ENCODE data around the gene INSIG1. TPM values are rescaled to one million over a fixed set of nuclear protein-coding genes. Genes with fewer than 3 reads are reported as not detected.

INSIG1 gene
- total RNA-seq, 1 experiment from 2014 or later, result 36.4 TPM

- no peak overlapping the region for H3K27ac ChIP-seq
- H3K27me3 ChIP-seq (replicated peaks), result no peaks in the 10 kb centered on the region
- H3K36me3 ChIP-seq, result 0 out of 2 replicates have a peak, but pooled peaks cover 3% of the 10 kb centered on the region
- peaks cover 4% of the 10 kb centered on the region for H3K9me3 ChIP-seq (replicated peaks)
- DNase-seq (ENCODE audit: low read depth in 1 of 2, low spot score in 2 of 2), result no peak
- peaks cover 35% of the 10 kb centered on the region for H3K4me1 ChIP-seq (replicated peaks)
- H3K4me3 ChIP-seq, result no peak overlapping the region
These were observed 2.2 kb upstream of the INSIG1 start for GRCh38 chr7:155295511-155295910.

GRCh38 chr7:155296006-155296787 is 1.5 kb upstream of the INSIG1 start:
- Histone ChIP-seq H3K27ac (peak overlapping the region; percentile 91), H3K36me3 (0 out of 2 replicates have a peak, but pooled peaks cover 3% of the 10 kb centered on the region), H3K9me3 (replicated peaks) (peaks cover 4% of the 10 kb centered on the region), H3K4me3 (peak overlapping the region; percentile 81), H3K27me3 (replicated peaks) (no peaks in the 10 kb centered on the region), H3K4me1 (replicated peaks) (peaks cover 30% of the 10 kb centered on the region)
- no peak for DNase-seq (ENCODE audit: low read depth in 1 of 2, low spot score in 2 of 2)

DNA sequence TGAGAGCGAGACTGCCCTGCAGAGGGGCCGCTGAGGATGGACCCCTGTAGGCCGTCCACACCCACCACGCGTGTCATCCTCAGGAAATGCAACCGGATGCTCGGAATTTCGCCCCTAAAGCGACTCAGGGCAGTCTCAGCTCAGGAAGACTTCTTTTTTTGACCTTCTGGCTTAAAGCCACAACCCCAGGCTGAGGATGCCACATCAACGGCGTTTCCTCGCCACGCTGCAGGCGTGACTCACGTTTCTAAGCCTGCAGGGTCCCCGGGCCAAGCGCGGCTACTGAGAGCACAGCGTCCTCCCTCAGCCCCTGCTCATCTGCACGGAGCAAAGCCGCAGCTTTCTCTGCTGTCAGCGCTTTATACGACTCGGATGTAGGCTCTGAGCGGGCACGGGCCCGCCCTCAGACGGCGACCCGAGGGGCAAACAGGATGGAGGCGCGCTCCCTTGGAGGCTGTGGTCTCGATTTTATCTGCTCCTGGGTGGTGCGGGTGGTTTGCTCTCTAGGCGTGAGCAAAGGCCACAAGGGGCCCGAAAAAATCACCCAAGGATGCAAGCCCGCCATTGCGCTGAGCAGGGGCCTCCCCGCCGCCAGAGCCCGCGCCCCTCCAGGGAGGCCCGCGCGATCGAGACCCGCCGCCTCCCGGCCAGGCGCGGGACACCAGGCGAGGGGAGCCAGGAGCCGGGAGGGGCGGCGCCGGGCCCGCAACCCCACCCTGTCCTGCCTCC is 726 bp upstream of the INSIG1 start:
- Histone ChIP-seq H3K36me3 (0 out of 2 replicates have a peak, but pooled peaks cover 3% of the 10 kb centered on the region), H3K9me3 (replicated peaks) (peaks cover 4% of the 10 kb centered on the region), H3K4me3 (peak overlapping the region; percentile 81), H3K27ac (peak overlapping the region; percentile 91), H3K4me1 (replicated peaks) (peaks cover 27% of the 10 kb centered on the region), H3K27me3 (replicated peaks) (no peaks in the 10 kb centered on the region)
- peak; percentile 73 to 76 for DNase-seq (ENCODE audit: low read depth in 1 of 2, low spot score in 2 of 2)

DNA sequence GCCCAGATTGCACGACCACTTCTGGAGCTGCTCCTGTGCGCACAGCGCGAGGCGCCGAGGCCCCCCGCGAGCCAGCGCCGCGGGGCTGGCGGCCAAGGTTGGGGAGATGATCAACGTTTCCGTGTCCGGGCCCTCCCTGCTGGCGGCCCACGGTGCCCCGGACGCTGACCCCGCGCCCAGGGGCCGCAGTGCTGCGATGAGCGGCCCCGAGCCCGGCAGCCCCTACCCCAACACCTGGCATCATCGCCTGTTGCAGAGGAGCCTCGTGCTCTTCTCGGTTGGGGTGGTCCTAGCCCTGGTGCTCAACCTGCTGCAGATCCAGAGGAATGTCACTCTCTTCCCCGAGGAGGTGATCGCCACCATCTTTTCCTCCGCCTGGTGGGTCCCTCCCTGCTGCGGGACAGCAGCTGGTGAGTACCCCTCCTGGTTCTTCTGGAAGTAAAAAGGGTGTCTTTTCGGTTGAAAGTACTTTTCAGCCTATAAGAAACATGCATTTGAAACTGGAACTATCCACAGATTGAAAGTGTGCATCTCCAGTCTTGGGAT is 683 bp downstream of the INSIG1 start:
- DNase-seq (ENCODE audit: low read depth in 1 of 2, low spot score in 2 of 2), result no peak
- Histone ChIP-seq H3K4me1 (replicated peaks) (peaks cover 27% of the 10 kb centered on the region), H3K36me3 (0 out of 2 replicates have a peak, but pooled peaks cover 3% of the 10 kb centered on the region), H3K27ac (peak overlapping the region; percentile 91), H3K9me3 (replicated peaks) (peaks cover 4% of the 10 kb centered on the region), H3K27me3 (replicated peaks) (no peaks in the 10 kb centered on the region), H3K4me3 (peak overlapping the region; percentile 81)

GRCh38 chr7:155298834-155299534 is 1.3 kb downstream of the INSIG1 start:
- peak; percentile 80 to 88 for DNase-seq (ENCODE audit: low read depth in 1 of 2, low spot score in 2 of 2)
- H3K27ac ChIP-seq, result peak overlapping the region; percentile 12; the same call in 1 of the 2 replicates
- peak overlapping the region; percentile 81 for H3K4me3 ChIP-seq
- peaks cover 3% of the 10 kb centered on the region; the same call in 1 of the 2 replicates for H3K36me3 ChIP-seq
- no peaks in the 10 kb centered on the region for H3K27me3 ChIP-seq (replicated peaks)
- H3K4me1 ChIP-seq (replicated peaks), result peaks cover 27% of the 10 kb centered on the region
- peaks cover 4% of the 10 kb centered on the region for H3K9me3 ChIP-seq (replicated peaks)

- no peak for DNase-seq (ENCODE audit: low read depth in 1 of 2, low spot score in 2 of 2)
- H3K4me3 ChIP-seq, result peak overlapping the region; percentile 81
- H3K36me3 ChIP-seq, result peaks cover 10% of the 10 kb centered on the region; the same call in 1 of the 2 replicates
- H3K4me1 ChIP-seq (replicated peaks), result peaks cover 27% of the 10 kb centered on the region
- peak overlapping the region; percentile 12; the same call in 1 of the 2 replicates for H3K27ac ChIP-seq
- peaks cover 4% of the 10 kb centered on the region for H3K9me3 ChIP-seq (replicated peaks)
- H3K27me3 ChIP-seq (replicated peaks), result no peaks in the 10 kb centered on the region
These were observed 2.0 kb downstream of the INSIG1 start for GRCh38 chr7:155299535-155300202.

GRCh38 chr7:155300641-155301452 is 3.2 kb downstream of the INSIG1 start:
- peaks cover 10% of the 10 kb centered on the region; the same call in 1 of the 2 replicates for H3K36me3 ChIP-seq
- H3K4me3 ChIP-seq, result no peak overlapping the region
- H3K27ac ChIP-seq, result no peak overlapping the region
- H3K27me3 ChIP-seq (replicated peaks), result no peaks in the 10 kb centered on the region
- peaks cover 4% of the 10 kb centered on the region for H3K9me3 ChIP-seq (replicated peaks)
- peaks cover 27% of the 10 kb centered on the region for H3K4me1 ChIP-seq (replicated peaks)
- DNase-seq (ENCODE audit: low read depth in 1 of 2, low spot score in 2 of 2), result no peak

DNA sequence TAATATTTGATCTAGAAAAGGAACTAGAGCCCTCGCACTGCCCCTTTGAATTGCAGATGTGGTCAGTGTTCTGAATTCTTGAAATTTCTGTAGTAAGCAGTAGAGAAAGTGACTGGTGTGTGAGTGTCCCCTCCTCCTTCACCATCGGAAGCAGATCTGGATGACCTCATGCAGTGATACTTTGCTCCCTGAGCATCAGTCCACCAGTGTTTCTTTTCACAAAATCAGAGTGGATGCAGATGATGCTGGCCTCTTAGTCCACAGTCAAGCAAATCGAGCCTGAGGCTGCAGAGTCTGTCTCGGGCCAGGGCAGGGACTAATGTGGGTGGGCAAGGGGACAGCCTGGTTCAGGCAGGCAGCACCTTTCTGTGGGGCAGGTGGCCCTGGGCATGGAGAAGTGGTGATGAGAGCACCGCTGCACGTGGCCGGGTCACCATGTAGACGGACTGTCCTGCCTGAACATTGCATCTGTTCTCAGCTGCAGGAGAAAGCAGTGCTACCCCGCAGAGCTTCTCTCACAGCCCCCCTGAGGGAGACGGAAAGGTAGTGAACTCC is 5.4 kb downstream of the INSIG1 start:
- Histone ChIP-seq H3K36me3 (peaks cover 15% of the 10 kb centered on the region), H3K9me3 (replicated peaks) (no peaks in the 10 kb centered on the region; the same call in 1 of the 2 replicates), H3K27me3 (replicated peaks) (no peaks in the 10 kb centered on the region), H3K4me1 (replicated peaks) (peaks cover 13% of the 10 kb centered on the region), H3K4me3 (no peak overlapping the region), H3K27ac (no peak overlapping the region)
- DNase-seq (ENCODE audit: low read depth in 1 of 2, low spot score in 2 of 2), result no peak

- no peak overlapping the region for H3K27ac ChIP-seq
These were observed 6.2 kb downstream of the INSIG1 start for GRCh38 chr7:155303897-155304296.

DNA sequence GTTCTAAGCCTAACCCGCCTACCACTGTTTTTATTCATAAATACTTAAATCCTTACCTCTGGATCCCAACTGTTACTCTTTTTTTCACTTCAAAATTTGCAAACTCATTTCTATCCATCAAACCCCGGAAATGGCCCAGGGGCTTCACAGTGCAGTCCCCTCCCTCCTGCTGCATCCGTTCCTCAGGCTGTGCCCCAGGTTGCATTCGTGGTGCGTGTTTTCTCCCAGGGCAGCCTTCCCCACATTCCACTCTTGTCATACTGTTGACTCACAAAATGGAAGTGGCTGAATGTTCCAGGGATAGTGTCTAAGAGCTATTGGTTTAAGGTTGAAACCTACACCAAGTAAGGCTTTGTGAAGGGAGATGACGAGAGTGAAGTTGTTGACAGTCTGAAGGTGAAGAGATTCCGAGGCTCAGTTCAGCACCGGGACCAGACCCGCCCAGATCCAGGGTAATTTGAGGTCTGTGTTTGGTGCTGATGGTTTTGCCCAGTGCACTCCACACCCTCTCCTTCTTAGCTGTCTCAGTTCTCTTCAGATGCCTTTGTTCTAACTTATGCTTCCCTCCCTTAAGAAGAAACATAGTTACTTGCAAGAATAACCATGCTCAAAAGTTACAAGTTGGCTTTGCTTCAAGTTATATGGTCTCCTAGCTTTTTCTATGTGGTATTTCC is 7.7 kb downstream of the INSIG1 start:
- Histone ChIP-seq H3K4me1 (replicated peaks) (no peaks in the 10 kb centered on the region), H3K27me3 (replicated peaks) (no peaks in the 10 kb centered on the region), H3K4me3 (no peak overlapping the region), H3K36me3 (peaks cover 19% of the 10 kb centered on the region), H3K27ac (no peak overlapping the region), H3K9me3 (replicated peaks) (no peaks in the 10 kb centered on the region)
- no peak for DNase-seq (ENCODE audit: low read depth in 1 of 2, low spot score in 2 of 2)

More at GRCh38 chr7:155303897-155304296, 6.2 kb downstream of the INSIG1 start:
- peaks cover 7% of the 10 kb centered on the region for H3K4me1 ChIP-seq (replicated peaks)
- DNase-seq (ENCODE audit: low read depth in 1 of 2, low spot score in 2 of 2), result no peak
- peaks cover 17% of the 10 kb centered on the region for H3K36me3 ChIP-seq
- no peaks in the 10 kb centered on the region for H3K9me3 ChIP-seq (replicated peaks)
- no peak overlapping the region for H3K4me3 ChIP-seq
- H3K27me3 ChIP-seq (replicated peaks), result no peaks in the 10 kb centered on the region

DNA sequence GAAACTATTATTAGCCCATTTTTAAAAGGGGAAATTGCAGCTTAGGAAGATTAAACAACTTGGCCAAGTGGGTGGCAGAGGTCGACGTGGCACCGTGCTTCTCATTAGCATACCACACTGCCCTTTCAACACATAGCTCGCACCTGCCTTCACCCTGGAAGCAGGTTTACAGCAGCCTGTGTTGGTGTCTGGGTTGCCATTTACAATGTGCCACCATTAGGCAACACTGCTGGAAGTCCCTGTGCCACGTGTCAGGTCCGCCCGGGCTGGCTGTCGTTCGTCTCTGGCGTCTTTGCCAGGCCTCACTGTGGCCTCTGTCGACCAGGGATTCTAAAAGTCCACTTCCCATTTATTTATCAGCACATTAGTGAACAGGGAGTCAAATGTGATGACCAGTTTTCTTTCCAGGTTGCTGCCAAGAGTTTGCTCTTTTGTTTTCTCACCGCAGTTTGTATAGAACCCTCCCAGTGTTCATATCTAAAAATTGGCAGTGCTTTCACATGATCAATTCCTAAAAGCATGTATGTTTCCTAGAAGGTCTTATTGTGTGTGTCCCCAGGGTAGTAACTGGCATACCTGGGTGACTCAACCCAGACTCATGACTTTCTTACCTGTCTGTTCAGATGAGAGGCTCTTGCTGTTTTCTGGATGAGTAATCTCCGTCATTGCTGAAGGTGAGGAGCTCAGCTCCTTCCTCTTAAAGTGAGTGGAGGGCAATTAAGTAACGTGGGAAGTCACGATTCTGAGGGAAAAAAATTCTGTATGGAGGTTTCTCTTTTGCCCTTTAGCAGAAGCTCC is 9.2 kb downstream of the INSIG1 start:
- no peak for DNase-seq (ENCODE audit: low read depth in 1 of 2, low spot score in 2 of 2)
- Histone ChIP-seq H3K9me3 (replicated peaks) (no peaks in the 10 kb centered on the region), H3K27ac (no peak overlapping the region), H3K27me3 (replicated peaks) (no peaks in the 10 kb centered on the region), H3K4me3 (no peak overlapping the region), H3K4me1 (replicated peaks) (no peaks in the 10 kb centered on the region), H3K36me3 (peaks cover 19% of the 10 kb centered on the region)

Measured in SJSA1 (cell line).